HCT116 (cell line): Measurements from ENCODE around the gene SRRT. TPM values are rescaled to one million over a fixed set of nuclear protein-coding genes. Genes with fewer than 3 reads are reported as not detected.

Experiments
- ATAC-seq: fragments of 200-7000 bp; cut with Tn5 transposase; 2 replicates; pipeline ENCODE4 v1.9.1; 2020; ENCODE audit warnings: mild to moderate bottlenecking, moderate library complexity
- BruUV-seq: library from RNA; stranded (reverse); fragments of 400-500 nt; replicated peaks from 2 replicates; lab custom pipeline; 2021; lab: Mats Ljungman, UMichigan
- CTCF ChIA-PET: fragments of 300-600 bp; sonication (Branson Sonifier 250); formaldehyde crosslinking; loops from one replicate; lab custom pipeline; 2021; ENCODE audit warnings: antibody characterized with exemption; lab: Charles Lee
- POLR2A ChIA-PET: fragments of 300-600, 350-600 bp; sonication (Branson Sonifier 250); formaldehyde crosslinking; loops from one replicate; lab custom pipeline; 2021; ENCODE audit warnings: antibody characterized with exemption; lab: Charles Lee
- RAD21 ChIA-PET, 2 experiments: fragments of 300-600 bp; sonication (Branson Sonifier 250); formaldehyde crosslinking; loops; one replicate each; lab custom pipeline; 2023; ENCODE audit warnings: low total read pairs in 2 of 2; ENCODE audit not compliant: uncharacterized antibody in 2 of 2, unreplicated experiment in 2 of 2, low non-redundant PET in 1 of 2; lab: Charles Lee
- DNase-seq: peaks from one replicate; pipeline ENCODE4 v3.0.0-alpha.2; 2010; ENCODE audit warnings: low read depth, low spot score
- H2AFZ ChIP-seq: fragments of 200-600 bp; shearing (Covaris generic), sonication (generic); 2 replicates; pipeline ENCODE4 v1.6.1; 2017; ENCODE audit warnings: low read depth, mixed run types, mixed read lengths, antibody characterized with exemption, low read length; ENCODE audit not compliant: poor library complexity, severe bottlenecking
- H3K27ac ChIP-seq: 2 replicates; pipeline ENCODE4 v1.5.1; 2012; ENCODE audit warnings: low read depth, low read length
- H3K27me3 ChIP-seq: fragments of 200-600 bp; sonication (generic); 2 replicates; pipeline ENCODE4 v1.6.1; 2016; ENCODE audit warnings: mixed run types, low read length, mixed read lengths; ENCODE audit not compliant: insufficient read depth
- H3K36me3 ChIP-seq, 2 experiments: fragments of 200-500 bp in 1 of 2; fragments of 200-600 bp in 1 of 2; sonication (Bioruptor generic) in 1 of 2; sonication (generic) in 1 of 2; 2 replicates each; pipeline versions ENCODE4 v1.5.1 to v1.6.1; 2014 to 2016; ENCODE audit warnings: low read length in 2 of 2, inconsistent platforms in 1 of 2, mixed read lengths in 1 of 2, mixed run types in 1 of 2; ENCODE audit not compliant: insufficient read depth in 2 of 2, control insufficient read depth in 1 of 2
- H3K4me1 ChIP-seq, 2 experiments: fragments of 200-600 bp in 1 of 2; sonication (generic) in 1 of 2; 2 replicates each; pipeline versions ENCODE4 v1.5.1 to v1.6.1; 2012 to 2017; ENCODE audit warnings: low read length in 2 of 2, inconsistent platforms in 1 of 2, mild to moderate bottlenecking in 1 of 2, mixed read lengths in 1 of 2, mixed run types in 1 of 2, moderate library complexity in 1 of 2; ENCODE audit not compliant: insufficient read depth in 2 of 2, control insufficient read depth in 1 of 2
- H3K4me2 ChIP-seq: fragments of 200-600 bp; sonication (generic); 2 replicates; pipeline ENCODE4 v1.6.1; 2017; ENCODE audit warnings: mixed run types, low read length, mixed read lengths
- H3K4me3 ChIP-seq, 2 experiments: fragments of 200-600 bp in 1 of 2; sonication (generic) in 1 of 2; replicated peaks in 1 of 2; 2 replicates each; pipeline ENCODE4 v1.5.1; 2011 to 2016; ENCODE audit warnings: low read length in 2 of 2, control low read depth in 1 of 2, low read depth in 1 of 2, mild to moderate bottlenecking in 1 of 2, mixed read lengths in 1 of 2, mixed run types in 1 of 2
- H3K79me2 ChIP-seq: fragments of 200-600 bp; sonication (generic); 2 replicates; pipeline ENCODE4 v1.6.1; 2017; ENCODE audit warnings: mild to moderate bottlenecking, mixed run types, low read length, moderate library complexity, mixed read lengths; ENCODE audit not compliant: insufficient read depth
- H3K9ac ChIP-seq: fragments of 200-600 bp; sonication (generic); 2 replicates; pipeline ENCODE4 v1.6.1; 2016; ENCODE audit warnings: low read length, mixed read lengths
- H3K9me2 ChIP-seq: fragments of 200-600 bp; sonication (generic), shearing (Covaris generic); 2 replicates; pipeline ENCODE4 v1.6.1; 2017; ENCODE audit warnings: mixed run types, mild to moderate bottlenecking, moderate library complexity; ENCODE audit not compliant: insufficient read depth
- H3K9me3 ChIP-seq, 2 experiments: fragments of 200-500 bp in 1 of 2; fragments of 200-600 bp in 1 of 2; sonication (Bioruptor generic) in 1 of 2; sonication (generic) in 1 of 2; 2 replicates each; pipeline ENCODE4 v1.6.1; 2014 to 2017; ENCODE audit warnings: low read length in 2 of 2, mixed read lengths in 2 of 2, inconsistent platforms in 1 of 2, low read depth in 1 of 2, mild to moderate bottlenecking in 1 of 2, mixed run types in 1 of 2, moderate library complexity in 1 of 2; ENCODE audit not compliant: control insufficient read depth in 1 of 2, insufficient read depth in 1 of 2
- H4K20me1 ChIP-seq: fragments of 200-600 bp; sonication (generic), shearing (Covaris generic); 2 replicates; pipeline ENCODE4 v1.6.1; 2017; ENCODE audit warnings: mixed run types, mild to moderate bottlenecking, moderate library complexity; ENCODE audit not compliant: insufficient read depth
- CBX3 ChIP-seq: IDR thresholded peaks from 2 replicates; pipeline ENCODE4 v1.6.1; 2012; ENCODE audit warnings: low read depth
- CTCF ChIP-seq, 3 experiments: fragments of 200-600 bp in 1 of 3; sonication (generic) in 1 of 3; IDR thresholded peaks in 2 of 3; conservative IDR thresholded peaks in 1 of 3; 2 replicates each; pipeline ENCODE4 v1.5.1; 2012 to 2017; ENCODE audit warnings: low read depth in 2 of 3, low read length in 2 of 3, antibody characterized with exemption in 1 of 3, borderline replicate concordance in 1 of 3, control low read depth in 1 of 3, mild to moderate bottlenecking in 1 of 3, mixed read lengths in 1 of 3, mixed run types in 1 of 3, moderate library complexity in 1 of 3; ENCODE audit not compliant: insufficient read depth in 1 of 3
- EGR1 ChIP-seq: IDR thresholded peaks from 2 replicates; pipeline ENCODE4 v1.6.1; 2012; ENCODE audit warnings: low read depth
- EZH2 ChIP-seq: fragments of 200-600 bp; sonication (generic); IDR thresholded peaks from 2 replicates; pipeline ENCODE4 v1.6.1; 2017; ENCODE audit warnings: antibody characterized with exemption, mixed run types
- JUND ChIP-seq: IDR thresholded peaks from 2 replicates; pipeline ENCODE4 v1.6.1; 2012
- MAX ChIP-seq: IDR thresholded peaks from 2 replicates; pipeline ENCODE4 v1.6.1; 2012
- POLR2A ChIP-seq: IDR thresholded peaks from 2 replicates; pipeline ENCODE4 v1.7.0; 2011; ENCODE audit warnings: borderline replicate concordance; ENCODE audit not compliant: insufficient read depth, insufficient read length; ENCODE audit errors: extremely low read depth
- POLR2AphosphoS5 ChIP-seq: IDR thresholded peaks from 2 replicates; pipeline ENCODE4 v1.6.1; 2011; ENCODE audit warnings: mild to moderate bottlenecking, low read depth, low read length, moderate library complexity
- SP1 ChIP-seq: IDR thresholded peaks from 2 replicates; pipeline ENCODE4 v1.6.1; 2012; ENCODE audit warnings: low read depth
- YY1 ChIP-seq: IDR thresholded peaks from 2 replicates; pipeline ENCODE4 v1.6.1; 2011; ENCODE audit warnings: low read length, low read depth, moderate library complexity, mild to moderate bottlenecking; ENCODE audit not compliant: insufficient replicate concordance; ENCODE audit errors: extremely low read depth
- ZFX ChIP-seq: fragments of 450-650 bp; IDR thresholded peaks from 2 replicates; pipeline ENCODE4 v1.6.1; 2017
- ZNF274 ChIP-seq: fragments of 200-500 bp; sonication (Bioruptor generic); IDR thresholded peaks from 2 replicates; pipeline ENCODE4 v1.6.1; 2014; ENCODE audit warnings: mild to moderate bottlenecking, low read depth, low read length, inconsistent platforms
- intact Hi-C: fragments of 100-400 bp; cut with micrococcal nuclease; formaldehyde crosslinking; loops from 2 replicates; pipeline ENCODE4 v1.10.0; 2022
- total RNA-seq: library from RNA; stranded (reverse); gene quantifications from one replicate; pipeline ENCODE4 v1.2.1, GENCODE V29; 2021; ENCODE audit not compliant: unreplicated experiment
- TF ChIP-seq, protein P1 (sequence below): IDR thresholded peaks from 2 replicates; pipeline ENCODE4 v1.6.1; 2012; ENCODE audit warnings: low read depth

Gene SRRT
- total RNA-seq, 1 experiment from 2014 or later: 252 TPM

DNA sequence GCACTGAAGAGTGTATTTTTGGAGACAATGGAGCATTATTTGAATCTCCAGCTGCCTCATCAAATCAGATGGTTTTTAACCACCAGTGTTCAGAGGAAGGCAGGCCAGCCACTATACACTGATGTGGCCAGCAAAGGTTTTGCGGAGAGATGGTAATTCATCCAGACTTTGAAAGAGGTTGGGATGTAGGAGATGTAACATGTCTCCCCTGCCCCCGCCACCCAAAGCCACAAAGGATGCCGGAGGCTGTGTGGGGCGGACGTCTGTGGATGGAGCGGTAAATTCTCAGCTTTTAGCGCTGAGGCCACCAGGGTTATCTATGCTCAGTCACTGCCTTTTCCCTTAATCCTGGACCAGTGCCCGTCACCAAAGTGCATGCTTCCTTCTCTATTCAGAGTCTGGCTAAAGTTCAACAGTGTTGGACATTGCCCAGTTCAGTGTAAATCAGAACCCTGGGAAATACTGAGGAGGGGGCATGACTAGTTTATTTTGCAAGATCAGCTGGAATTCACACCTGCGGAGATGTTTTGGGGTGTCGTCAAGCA lies 11.4 kb upstream of the SRRT start (continued):
- TF ChIP-seq EZH2: no peak

DNA sequence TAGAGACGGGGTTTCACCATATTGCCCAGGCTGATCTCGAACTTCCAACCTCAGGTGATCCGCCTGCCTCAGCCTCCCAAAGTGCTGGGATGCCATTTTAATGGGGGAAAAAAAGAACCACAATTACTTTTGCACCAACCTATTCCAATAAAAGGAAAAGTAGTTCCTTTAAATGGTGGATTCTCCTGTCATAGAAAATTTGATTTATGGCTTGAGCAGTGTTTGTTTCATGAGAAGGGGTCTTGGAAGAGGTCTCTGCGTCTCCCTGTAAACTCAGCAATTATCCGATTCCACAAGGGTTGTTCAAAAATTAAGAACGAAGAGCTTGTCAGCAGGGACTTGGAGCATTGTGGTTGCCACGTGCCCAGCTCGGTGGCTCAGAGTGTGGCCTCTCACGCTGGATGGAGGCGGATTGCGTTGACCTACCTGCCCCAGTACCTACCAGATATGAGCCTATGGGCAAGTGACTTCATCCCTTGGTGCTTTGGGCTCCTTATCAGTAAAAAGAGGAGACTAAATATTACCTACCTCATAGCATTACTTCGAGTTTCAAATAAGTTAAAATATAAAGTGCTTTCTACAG lies 10.5 kb upstream of the SRRT start:
- POLR2A ChIA-PET: no interaction called here
- no peak for ATAC-seq
- peak overlapping the region; percentile 100; the same call in 1 of the 2 replicates for H3K27ac ChIP-seq

More for the DNA sequence above, 10.5 kb upstream of the SRRT start:
- TF ChIP-seq ZFX (no peak), EGR1 (no peak), SP1 (no peak), CTCF (IDR thresholded peaks at IDR 0.05 in 2 of 3, conservative IDR thresholded peaks at IDR 0.05 in 1 of 3; ENCODE audit: borderline replicate concordance in 1 of 3, insufficient read depth in 1 of 3, low read depth in 2 of 3, low read length in 2 of 3) (no peak), JUND (no peak), ZNF274 (no peak), POLR2AphosphoS5 (no peak), MAX (no peak), CBX3 (no peak), YY1 (no peak), POLR2A (no peak)
- TF ChIP-seq, protein P1, sequence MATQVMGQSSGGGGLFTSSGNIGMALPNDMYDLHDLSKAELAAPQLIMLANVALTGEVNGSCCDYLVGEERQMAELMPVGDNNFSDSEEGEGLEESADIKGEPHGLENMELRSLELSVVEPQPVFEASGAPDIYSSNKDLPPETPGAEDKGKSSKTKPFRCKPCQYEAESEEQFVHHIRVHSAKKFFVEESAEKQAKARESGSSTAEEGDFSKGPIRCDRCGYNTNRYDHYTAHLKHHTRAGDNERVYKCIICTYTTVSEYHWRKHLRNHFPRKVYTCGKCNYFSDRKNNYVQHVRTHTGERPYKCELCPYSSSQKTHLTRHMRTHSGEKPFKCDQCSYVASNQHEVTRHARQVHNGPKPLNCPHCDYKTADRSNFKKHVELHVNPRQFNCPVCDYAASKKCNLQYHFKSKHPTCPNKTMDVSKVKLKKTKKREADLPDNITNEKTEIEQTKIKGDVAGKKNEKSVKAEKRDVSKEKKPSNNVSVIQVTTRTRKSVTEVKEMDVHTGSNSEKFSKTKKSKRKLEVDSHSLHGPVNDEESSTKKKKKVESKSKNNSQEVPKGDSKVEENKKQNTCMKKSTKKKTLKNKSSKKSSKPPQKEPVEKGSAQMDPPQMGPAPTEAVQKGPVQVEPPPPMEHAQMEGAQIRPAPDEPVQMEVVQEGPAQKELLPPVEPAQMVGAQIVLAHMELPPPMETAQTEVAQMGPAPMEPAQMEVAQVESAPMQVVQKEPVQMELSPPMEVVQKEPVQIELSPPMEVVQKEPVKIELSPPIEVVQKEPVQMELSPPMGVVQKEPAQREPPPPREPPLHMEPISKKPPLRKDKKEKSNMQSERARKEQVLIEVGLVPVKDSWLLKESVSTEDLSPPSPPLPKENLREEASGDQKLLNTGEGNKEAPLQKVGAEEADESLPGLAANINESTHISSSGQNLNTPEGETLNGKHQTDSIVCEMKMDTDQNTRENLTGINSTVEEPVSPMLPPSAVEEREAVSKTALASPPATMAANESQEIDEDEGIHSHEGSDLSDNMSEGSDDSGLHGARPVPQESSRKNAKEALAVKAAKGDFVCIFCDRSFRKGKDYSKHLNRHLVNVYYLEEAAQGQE: no peak
- TF ChIP-seq, all 23 proteins: peak for 0
- intact Hi-C loops: no loop called here
- no peak overlapping the region for H3K4me2 ChIP-seq
- CTCF ChIA-PET: no interaction called here
- H3K27me3 ChIP-seq: no peaks in the 10 kb centered on the region
- H2AFZ ChIP-seq: no peak overlapping the region
- H3K4me1 ChIP-seq: peaks cover 25 to 39% of the 10 kb centered on the region in 2 experiments
- no peaks in the 10 kb centered on the region for H4K20me1 ChIP-seq
- RAD21 ChIA-PET: interaction anchor here in 1 of 2 experiments (0.7 kb wide), 1 partner anchor 12 kb away, joined by 4 read pairs; no protein-coding TSS in a partner anchor
- H3K9me3 ChIP-seq: no peaks in the 10 kb centered on the region
- peak overlapping the region; percentile 99; the same call in 1 of the 2 replicates for H3K9ac ChIP-seq
- peaks cover 23% of the 10 kb centered on the region for H3K79me2 ChIP-seq
- BruUV-seq: no TSS peak
- no peak for DNase-seq
- H3K9me2 ChIP-seq: no peaks in the 10 kb centered on the region
- peaks cover 2 to 13% of the 10 kb centered on the region in 2 experiments; a peak in 3 of 4 replicates for H3K36me3 ChIP-seq
- H3K4me3 ChIP-seq: no peak overlapping the region
